ENCODE measurements around the gene ATF6B.
"Not testable (repeated sequence)": the region's sequence is repeated elsewhere in the genome, so short reads cannot be mapped to it uniquely, and the experiment has no call there.

ATF6B gene

GRCh38 chr6:32107406-32107805 is 20.6 kb downstream of the ATF6B start:
- DNase-seq (ENCODE audit: low read depth) = no peak

GRCh38 chr6:32105433-32105832 is 22.6 kb downstream of the ATF6B start:
- DNase-seq (ENCODE audit: low read depth) = no peak

- DNase-seq (ENCODE audit: low read depth) = no peak
These were observed 25.8 kb downstream of the ATF6B start for GRCh38 chr6:32102255-32102654.

- not testable (repeated sequence) for DNase-seq (ENCODE audit: low read depth)
These were observed 27.8 kb downstream of the ATF6B start for GRCh38 chr6:32100251-32100650.

- no peak for DNase-seq (ENCODE audit: low read depth)
These were observed 30.7 kb downstream of the ATF6B start for GRCh38 chr6:32097364-32097763.

- DNase-seq (ENCODE audit: low read depth) = no peak
These were observed 31.4 kb downstream of the ATF6B start for GRCh38 chr6:32096394-32097258.

- DNase-seq (ENCODE audit: low read depth) = no peak
These were observed 32.0 kb downstream of the ATF6B start for GRCh38 chr6:32096087-32096393.

- no peak for DNase-seq (ENCODE audit: low read depth)
These were observed 32.5 kb downstream of the ATF6B start for GRCh38 chr6:32095338-32096086.

GRCh38 chr6:32092760-32093497 is 35.1 kb downstream of the ATF6B start:
- DNase-seq (ENCODE audit: low read depth) = no peak

GRCh38 chr6:32089082-32089828 is 38.8 kb downstream of the ATF6B start:
- no peak for DNase-seq (ENCODE audit: low read depth)

GRCh38 chr6:32088487-32089049 is 39.5 kb downstream of the ATF6B start:
- no peak for DNase-seq (ENCODE audit: low read depth)

- DNase-seq (ENCODE audit: low read depth) = peak; percentile 48
These were observed 40.2 kb downstream of the ATF6B start for GRCh38 chr6:32087574-32088486.

GRCh38 chr6:32086661-32087573 is 41.1 kb downstream of the ATF6B start:
- no peak for DNase-seq (ENCODE audit: low read depth)

GRCh38 chr6:32085759-32086459 is 42.1 kb downstream of the ATF6B start:
- no peak for DNase-seq (ENCODE audit: low read depth)

- DNase-seq (ENCODE audit: low read depth) = no peak
These were observed 43.3 kb downstream of the ATF6B start for GRCh38 chr6:32084780-32085179.

GRCh38 chr6:32083812-32084768 is 44.0 kb downstream of the ATF6B start:
- no peak for DNase-seq (ENCODE audit: low read depth)

GRCh38 chr6:32082935-32083334 is 45.1 kb downstream of the ATF6B start:
- no peak for DNase-seq (ENCODE audit: low read depth)

GRCh38 chr6:32082478-32082877 is 45.6 kb downstream of the ATF6B start:
- no peak for DNase-seq (ENCODE audit: low read depth)
